NCI-H2171 (cell line): ENCODE data around the gene STK24.

Experiments
- DNase-seq: peaks from one replicate; lab custom pipeline; 2025; lab: John Stamatoyannopoulos, UW

STK24 gene

GRCh38 chr13:98473135-98473787 lies 103.6 kb downstream of the STK24 start:
- DNase-seq, result no peak

DNA sequence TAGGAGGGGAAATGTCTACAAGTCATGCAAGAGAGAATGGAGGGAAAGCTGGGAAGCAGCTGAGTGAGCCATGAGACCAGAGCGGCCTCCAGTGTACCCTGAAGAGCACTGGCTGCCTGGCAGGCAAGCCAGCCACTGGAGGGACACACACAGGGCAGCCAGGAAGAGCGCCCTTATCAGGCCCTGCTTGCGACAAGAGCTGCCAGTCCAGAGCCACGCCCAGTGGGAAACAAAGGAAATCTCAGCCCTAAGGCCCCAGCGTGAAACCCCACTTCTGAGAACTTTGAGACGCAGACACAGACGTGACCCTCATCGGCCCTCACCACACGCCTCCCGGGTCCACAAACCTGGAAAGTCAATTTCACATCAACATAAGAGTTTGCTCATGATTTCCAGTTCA lies 105.0 kb downstream of the STK24 start:
- no peak for DNase-seq

DNA sequence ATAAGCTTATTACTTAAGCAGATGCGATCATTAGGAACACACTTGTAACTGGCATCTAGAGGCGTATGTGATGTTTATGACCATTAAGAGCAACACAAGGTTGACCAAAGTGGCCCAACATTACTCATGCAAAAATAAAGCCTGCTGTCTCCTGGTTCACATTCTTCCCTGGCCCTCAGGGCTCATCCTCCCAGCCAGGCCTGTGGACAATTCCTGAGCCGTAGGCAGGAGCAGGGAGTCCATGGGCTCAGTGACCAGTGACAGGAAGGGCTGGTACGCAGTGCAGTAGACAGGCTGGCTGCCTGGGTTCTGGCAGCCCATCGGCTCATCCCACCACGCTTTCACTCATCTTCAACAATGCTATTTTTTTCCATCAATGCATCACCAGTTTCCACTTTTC lies 106.0 kb downstream of the STK24 start:
- no peak for DNase-seq

DNA sequence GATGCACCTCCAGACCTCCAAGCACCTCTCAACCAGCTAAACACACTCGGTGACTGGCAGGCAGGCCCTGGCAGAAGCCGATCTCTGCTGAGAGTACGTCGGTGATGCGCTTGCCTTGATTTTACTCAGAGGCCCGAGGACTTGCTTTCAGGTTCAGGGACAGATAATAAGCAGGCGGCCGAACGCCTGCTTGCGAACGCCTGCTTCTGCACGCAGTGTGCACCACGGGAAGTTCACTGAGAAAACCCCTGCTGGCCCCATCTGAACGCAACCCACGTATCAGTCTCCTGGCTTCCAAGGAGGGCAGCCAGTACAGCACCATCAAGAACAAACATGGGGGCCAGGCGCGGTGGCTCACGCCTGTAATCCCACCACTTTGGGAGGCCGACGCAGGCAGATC lies 108.0 kb downstream of the STK24 start:
- no peak for DNase-seq

GRCh38 chr13:98468361-98468760 lies 108.5 kb downstream of the STK24 start:
- DNase-seq, result no peak

GRCh38 chr13:98467263-98467985 lies 109.5 kb downstream of the STK24 start:
- DNase-seq, result no peak

- DNase-seq, result no peak
Observed at GRCh38 chr13:98466634-98467236, 110.2 kb downstream of the STK24 start.

GRCh38 chr13:98462946-98463345 lies 114.0 kb downstream of the STK24 start:
- DNase-seq, result no peak

- no peak for DNase-seq
Observed at GRCh38 chr13:98462241-98462882, 114.5 kb downstream of the STK24 start.

- no peak for DNase-seq
Observed at GRCh38 chr13:98461486-98462240, 115.2 kb downstream of the STK24 start.

- DNase-seq, result no peak
Observed at GRCh38 chr13:98460516-98460915, 116.4 kb downstream of the STK24 start.

DNA sequence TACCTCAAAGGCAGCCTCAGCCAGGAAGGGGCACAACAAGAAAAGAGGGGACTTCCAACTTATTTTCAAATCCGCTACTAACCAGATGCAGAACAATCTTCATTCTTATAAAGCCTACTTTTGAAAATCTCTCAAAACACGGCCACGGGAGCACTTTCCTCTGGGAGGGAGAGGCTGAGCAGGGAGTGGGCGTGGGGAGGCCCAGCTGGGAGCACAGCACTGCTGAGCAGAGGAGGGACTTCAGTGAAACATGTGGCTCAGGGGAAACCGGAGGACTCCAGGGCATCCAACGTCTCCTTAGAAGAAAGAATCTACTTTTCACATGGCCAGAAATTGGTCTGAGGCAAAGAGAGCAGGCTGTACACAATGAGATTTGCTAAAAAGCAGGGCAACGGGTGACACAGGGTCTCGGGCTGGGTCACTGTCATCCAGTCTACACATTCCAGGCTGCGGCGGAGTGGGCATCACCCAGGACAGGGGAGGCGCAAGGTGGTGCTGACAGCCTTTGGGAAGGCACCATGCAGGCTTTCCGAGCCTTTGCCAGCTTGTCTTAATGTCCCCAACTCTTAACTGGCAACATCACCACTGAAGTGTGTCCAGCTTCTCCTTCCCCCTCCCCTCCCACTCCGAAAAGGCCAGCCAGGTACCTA lies 117.1 kb downstream of the STK24 start:
- no peak for DNase-seq

- no peak for DNase-seq
Observed at GRCh38 chr13:98459171-98459681, 117.7 kb downstream of the STK24 start.

DNA sequence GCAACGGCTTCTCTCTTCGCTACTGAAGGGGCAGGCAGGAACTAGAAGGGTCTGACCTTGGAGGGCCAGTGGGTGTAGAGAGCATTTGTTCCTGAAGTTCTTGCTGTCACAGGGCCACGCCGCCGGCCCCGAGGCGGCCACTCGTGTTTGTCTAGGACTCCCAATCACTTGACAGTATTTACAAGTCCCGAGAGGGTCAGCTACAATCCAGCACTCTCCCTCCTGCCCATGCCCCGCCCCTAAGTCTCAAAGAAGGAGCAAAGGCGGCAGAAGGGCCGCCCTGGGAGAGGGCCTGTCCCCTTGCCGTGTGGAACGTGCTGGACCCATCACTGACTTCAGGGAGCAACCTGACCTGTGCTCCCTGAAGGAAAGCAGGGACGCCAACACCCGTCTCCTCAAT lies 118.5 kb downstream of the STK24 start:
- no peak for DNase-seq

DNA sequence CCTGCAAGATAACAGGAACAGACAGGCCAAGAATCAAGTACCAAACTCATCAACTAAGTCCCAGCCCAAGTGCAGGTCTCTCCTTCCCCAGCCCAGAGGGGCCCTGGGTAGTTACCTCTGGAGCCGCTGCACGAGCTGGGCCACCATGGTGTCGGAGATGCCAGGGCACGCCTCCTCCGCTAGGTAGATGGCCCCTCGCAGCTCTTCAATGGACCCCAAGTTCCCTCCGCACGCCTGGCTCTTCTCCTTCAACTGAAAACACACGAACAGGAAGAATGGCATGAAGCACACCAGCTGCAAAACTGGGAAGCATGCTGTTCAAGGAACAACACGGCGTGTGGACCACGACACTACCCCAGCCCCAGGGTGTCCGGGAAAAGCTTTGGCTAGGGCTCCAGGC lies 119.9 kb downstream of the STK24 start:
- no peak for DNase-seq

DNA sequence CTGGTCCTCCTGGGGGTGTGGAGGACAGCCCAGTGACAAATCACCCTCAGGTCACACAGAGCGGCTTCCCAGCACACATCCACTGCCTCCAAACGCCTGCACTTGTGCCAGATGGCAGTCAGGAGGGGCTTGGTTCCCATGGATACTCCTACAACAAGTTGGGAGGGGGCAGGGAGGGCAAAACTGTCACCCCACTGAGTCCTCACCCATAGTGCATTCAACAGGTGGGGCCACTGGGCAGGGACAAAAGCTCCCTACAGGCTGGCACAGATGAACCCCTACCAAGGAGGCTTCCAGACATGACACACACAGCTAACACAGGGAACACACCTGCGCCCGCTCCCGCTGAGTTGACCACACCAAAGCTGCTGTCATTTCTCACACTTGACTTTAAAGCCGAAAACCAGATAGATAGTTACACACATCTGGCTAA lies 120.5 kb downstream of the STK24 start:
- DNase-seq, result no peak

- DNase-seq, result peak; percentile 33
Observed at GRCh38 chr13:98454389-98454881, 122.5 kb downstream of the STK24 start.

GRCh38 chr13:98452851-98453843 lies 123.8 kb downstream of the STK24 start:
- DNase-seq, result no peak

DNA sequence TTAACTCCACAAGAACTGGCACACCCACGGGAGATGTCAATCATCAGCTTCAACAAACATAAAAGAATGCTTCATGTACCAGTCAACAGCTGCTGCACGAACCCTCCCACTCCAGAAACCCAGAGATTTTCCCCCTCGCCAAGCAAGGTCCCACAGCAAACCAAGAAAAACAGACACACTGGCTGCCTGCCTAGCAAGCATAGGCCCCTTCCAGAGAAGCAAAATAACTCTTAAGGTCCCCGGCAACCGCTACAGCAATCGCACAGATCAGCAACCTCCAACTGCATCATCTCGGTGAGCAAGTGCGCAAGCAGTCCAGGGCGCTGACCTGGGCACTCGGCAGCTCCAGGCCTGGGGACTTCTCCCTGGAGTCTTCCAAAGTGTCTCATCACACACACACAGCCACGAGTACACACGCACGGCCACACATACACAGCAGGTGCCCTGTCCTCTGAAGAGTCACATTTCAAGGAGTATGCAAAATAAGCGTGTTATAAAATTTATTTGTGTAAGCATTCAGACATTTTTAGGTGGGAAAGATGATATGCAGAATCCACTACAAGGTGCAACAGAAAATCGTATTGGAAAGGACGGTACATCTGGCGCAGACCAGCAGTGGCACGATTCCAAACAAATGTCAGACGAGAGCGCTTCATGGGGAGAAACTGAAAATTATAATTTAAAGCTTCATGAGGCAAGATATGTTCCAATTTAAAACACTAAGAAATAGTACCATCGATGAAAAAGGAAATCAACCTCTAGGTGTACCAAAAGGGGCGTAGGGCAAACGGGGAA lies 125.0 kb downstream of the STK24 start:
- no peak for DNase-seq
